LNCaP clone FGC (cell line): Measurements from ENCODE around the gene SCAANT1.

ENCODE experiments used
- DNase-seq: peaks from one replicate; pipeline ENCODE4 v3.0.0-alpha.2; 2011; ENCODE audit warnings: low read depth
- H3K4me3 ChIP-seq: 2 replicates; pipeline ENCODE4 v1.5.1; 2011; ENCODE audit warnings: mild to moderate bottlenecking, low read depth, low read length, control low read depth
- TF ChIP-seq, protein P1 (sequence below): IDR thresholded peaks from 2 replicates; pipeline ENCODE4 v1.5.1; 2012; ENCODE audit warnings: mild to moderate bottlenecking; ENCODE audit not compliant: control insufficient read depth, insufficient read depth; ENCODE audit errors: extremely low read depth

SCAANT1 gene

GRCh38 chr3:63934041-63934866 is 22.1 kb upstream of the SCAANT1 start:
- H3K4me3 ChIP-seq, result no peak overlapping the region
- DNase-seq, result no peak
- TF ChIP-seq, protein P1, sequence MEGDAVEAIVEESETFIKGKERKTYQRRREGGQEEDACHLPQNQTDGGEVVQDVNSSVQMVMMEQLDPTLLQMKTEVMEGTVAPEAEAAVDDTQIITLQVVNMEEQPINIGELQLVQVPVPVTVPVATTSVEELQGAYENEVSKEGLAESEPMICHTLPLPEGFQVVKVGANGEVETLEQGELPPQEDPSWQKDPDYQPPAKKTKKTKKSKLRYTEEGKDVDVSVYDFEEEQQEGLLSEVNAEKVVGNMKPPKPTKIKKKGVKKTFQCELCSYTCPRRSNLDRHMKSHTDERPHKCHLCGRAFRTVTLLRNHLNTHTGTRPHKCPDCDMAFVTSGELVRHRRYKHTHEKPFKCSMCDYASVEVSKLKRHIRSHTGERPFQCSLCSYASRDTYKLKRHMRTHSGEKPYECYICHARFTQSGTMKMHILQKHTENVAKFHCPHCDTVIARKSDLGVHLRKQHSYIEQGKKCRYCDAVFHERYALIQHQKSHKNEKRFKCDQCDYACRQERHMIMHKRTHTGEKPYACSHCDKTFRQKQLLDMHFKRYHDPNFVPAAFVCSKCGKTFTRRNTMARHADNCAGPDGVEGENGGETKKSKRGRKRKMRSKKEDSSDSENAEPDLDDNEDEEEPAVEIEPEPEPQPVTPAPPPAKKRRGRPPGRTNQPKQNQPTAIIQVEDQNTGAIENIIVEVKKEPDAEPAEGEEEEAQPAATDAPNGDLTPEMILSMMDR, result no peak

GRCh38 chr3:63933459-63933858 is 21.3 kb upstream of the SCAANT1 start:
- DNase-seq, result no peak
- no peak overlapping the region for H3K4me3 ChIP-seq
- TF ChIP-seq, protein P1, result no peak

DNA sequence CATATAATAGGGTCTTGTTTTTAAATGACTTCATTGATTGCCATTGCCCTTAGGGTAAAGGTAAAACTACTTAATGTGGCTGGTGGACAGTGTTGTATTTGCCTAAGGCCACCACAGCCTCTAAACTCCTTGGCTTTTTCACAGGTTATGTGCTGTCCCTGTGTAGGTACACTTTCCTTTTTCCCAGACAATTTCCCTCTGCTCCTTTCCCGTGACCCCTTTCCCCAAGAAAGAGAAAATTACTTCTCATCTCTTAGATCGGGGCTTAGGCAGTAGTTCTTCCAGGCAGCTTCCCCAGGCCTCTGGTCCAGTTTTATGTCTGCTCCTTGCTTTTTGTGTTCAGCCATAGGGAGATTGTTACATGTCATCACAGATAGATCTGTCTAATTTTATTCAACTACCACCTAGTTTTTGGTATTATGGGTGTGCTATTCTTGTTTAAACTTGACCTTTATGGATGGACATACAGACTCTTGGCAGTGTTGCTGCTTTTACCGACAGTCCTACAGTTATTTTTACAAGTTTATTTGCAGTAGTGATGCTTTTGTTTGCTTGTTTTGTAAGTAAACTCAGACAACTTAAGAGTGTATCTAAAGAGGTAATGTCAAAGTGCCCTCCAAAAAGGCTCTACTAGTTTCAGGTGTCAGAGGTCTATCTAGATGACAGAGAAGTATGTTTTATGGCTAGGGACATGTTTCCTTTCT is 20.5 kb upstream of the SCAANT1 start:
- TF ChIP-seq, protein P1, result no peak
- DNase-seq, result peak; percentile 67
- H3K4me3 ChIP-seq, result no peak overlapping the region

DNA sequence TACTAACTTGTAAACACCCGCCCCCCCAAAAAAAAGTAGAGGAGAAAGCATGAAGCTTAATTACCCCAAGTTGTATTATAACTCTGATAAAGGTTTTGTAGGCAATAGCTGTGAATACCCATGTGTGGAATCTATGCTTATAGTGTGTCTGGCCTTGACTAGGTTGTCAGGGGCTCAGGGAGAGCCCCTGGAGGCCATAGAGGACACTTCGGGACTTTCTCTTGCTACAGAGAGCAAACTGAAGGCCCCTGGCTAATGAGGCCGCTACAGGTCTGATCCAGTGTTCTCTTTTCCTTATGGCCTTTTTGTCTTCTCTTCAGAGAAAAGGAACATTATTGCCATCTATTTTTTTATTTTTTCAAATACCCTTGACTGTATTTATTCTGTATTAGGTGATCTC is 19.1 kb upstream of the SCAANT1 start:
- no peak overlapping the region for H3K4me3 ChIP-seq
- DNase-seq, result no peak
- TF ChIP-seq, protein P1, result no peak

DNA sequence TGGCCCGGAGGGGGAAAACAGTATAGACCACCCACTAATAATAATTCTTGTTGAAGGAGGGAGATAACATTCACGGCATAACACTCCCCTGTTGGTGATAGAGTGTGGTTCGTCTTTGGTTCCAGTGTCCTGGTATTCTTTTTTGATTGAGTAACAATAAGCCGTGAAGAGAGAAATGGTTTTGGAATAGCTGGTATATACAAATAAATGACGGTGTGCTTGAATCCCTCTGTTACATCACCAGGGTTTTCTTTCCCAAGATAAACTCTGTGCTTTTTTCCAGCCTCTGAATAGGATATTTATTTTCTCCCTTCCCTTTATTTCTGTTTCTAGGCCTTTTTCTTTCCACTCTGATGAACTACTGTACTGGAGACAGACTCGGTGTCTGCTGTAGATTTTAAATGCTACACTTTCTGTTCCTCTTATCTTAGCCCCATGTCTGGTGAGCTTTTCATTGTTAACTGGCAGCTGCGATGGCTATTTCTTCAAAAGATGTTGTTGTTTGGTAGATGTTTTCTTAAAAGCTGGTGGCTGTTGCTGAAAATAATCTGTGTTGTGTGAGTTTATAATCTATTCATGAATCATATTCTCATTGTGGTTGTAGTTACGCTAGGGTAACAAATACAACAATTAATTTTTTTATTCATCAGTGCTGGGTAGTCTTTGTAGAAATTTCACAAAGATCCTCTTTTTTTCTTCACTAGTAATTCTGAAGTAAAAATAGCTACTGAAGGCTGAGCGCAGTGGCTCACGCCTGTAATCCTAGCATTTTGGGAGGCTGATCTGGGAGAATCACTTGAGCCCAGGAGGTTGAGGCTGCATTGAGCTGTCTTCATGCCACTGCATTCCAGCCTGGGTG is 15.5 kb upstream of the SCAANT1 start:
- no peak overlapping the region for H3K4me3 ChIP-seq
- TF ChIP-seq, protein P1, result no peak
- DNase-seq, result no peak

GRCh38 chr3:63926309-63926708 is 14.1 kb upstream of the SCAANT1 start:
- H3K4me3 ChIP-seq, result no peak overlapping the region
- DNase-seq, result no peak
- TF ChIP-seq, protein P1, result no peak
